AG10803 (cell line): ENCODE data around the gene SCAF8.
A peak's percentile ranks its signal among the peaks of the same experiment; 100 is the strongest.

Source experiments
- DNase-seq: peaks from one replicate; pipeline ENCODE4 v3.0.0; 2010; ENCODE audit warnings: low read depth
- H3K4me3 ChIP-seq: 2 replicates; pipeline ENCODE4 v1.5.1; 2011; ENCODE audit warnings: mild to moderate bottlenecking, low read length, control low read depth
- CTCF ChIP-seq: conservative IDR thresholded peaks from 2 replicates; pipeline ENCODE4 v1.5.1; 2011; ENCODE audit warnings: mild to moderate bottlenecking, low read length, control low read depth, inconsistent platforms

The SCAF8 gene

GRCh38 chr6:154839546-154839945 is 106.3 kb downstream of the SCAF8 start:
- DNase-seq, result no peak
- no peak for TF ChIP-seq CTCF
- H3K4me3 ChIP-seq, result no peak overlapping the region

- no peak for TF ChIP-seq CTCF
- H3K4me3 ChIP-seq, result no peak overlapping the region
- no peak for DNase-seq
Observed at GRCh38 chr6:154840363-154840762, 107.1 kb downstream of the SCAF8 start.

DNA sequence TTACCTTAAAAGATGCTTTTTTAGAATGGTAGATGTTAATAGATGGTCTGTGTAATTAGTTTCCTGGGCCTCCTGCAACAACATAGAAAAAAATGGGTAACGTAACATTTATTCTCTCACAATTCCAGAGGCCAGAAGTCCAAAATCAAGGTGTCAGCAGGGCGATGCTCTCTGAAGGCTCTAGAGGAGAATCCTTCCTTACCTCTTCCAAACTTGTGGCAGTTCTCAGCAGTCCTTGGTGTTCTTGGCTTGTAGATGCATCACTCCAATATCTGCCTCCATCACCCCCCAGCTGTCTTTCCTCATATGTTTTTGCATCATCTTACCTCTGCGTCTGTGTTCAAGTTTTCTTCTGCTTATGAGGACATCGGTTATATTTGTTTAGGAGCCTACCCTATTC is 107.9 kb downstream of the SCAF8 start:
- no peak for DNase-seq
- no peak for TF ChIP-seq CTCF
- no peak overlapping the region for H3K4me3 ChIP-seq

GRCh38 chr6:154842833-154843232 is 109.6 kb downstream of the SCAF8 start:
- no peak for TF ChIP-seq CTCF
- H3K4me3 ChIP-seq, result no peak overlapping the region
- DNase-seq, result no peak

GRCh38 chr6:154847318-154847717 is 114.1 kb downstream of the SCAF8 start:
- TF ChIP-seq CTCF, result no peak
- peak; percentile 22 for DNase-seq
- H3K4me3 ChIP-seq, result no peak overlapping the region

DNA sequence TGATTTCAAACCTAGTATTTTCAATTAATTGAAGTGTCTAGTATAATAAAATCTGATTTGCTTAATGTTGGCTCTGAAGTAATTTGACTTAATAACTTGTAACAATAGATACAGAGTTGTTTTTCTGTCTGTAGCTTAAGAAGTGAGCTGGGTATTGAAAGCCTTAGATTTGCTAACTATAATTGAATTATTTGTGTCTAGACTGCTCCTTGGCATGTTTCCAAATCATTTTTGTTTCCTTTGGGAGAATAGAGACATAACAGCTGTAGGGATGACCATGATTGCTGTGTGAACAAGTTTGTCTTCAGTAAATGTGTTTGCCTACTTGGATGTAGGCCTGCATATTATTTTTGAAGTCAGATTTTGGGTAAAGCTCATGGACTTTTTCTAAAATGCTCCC is 115.4 kb downstream of the SCAF8 start:
- no peak for DNase-seq
- no peak for TF ChIP-seq CTCF
- no peak overlapping the region for H3K4me3 ChIP-seq

GRCh38 chr6:154849475-154849874 is 116.3 kb downstream of the SCAF8 start:
- no peak for DNase-seq
- TF ChIP-seq CTCF, result no peak
- H3K4me3 ChIP-seq, result no peak overlapping the region
